GM10248 (cell line): ENCODE data around the gene TTLL4.
"Not testable (repeated sequence)": the region's sequence is repeated elsewhere in the genome, so short reads cannot be mapped to it uniquely, and the experiment has no call there.

Source experiments
- CTCF ChIA-PET: fragments of 300-600 bp; sonication (Branson Sonifier 250); formaldehyde crosslinking; extraction: SDS; loops from one replicate; lab custom pipeline; 2021; ENCODE audit warnings: antibody characterized with exemption; lab: Yijun Ruan, JAX
- POLR2A ChIA-PET: fragments of 350-650 bp; sonication (Branson Sonifier 250); formaldehyde crosslinking; extraction: SDS; loops from one replicate; lab custom pipeline; 2020; ENCODE audit warnings: antibody characterized with exemption; lab: Yijun Ruan, JAX
- DNase-seq: peaks from one replicate; pipeline ENCODE4 v3.0.0; 2012; ENCODE audit errors: extremely low spot score
- TF ChIP-seq, protein P1 (sequence below): IDR thresholded peaks from 2 replicates; pipeline ENCODE4 v1.5.1; 2012; ENCODE audit warnings: mild to moderate bottlenecking, low read depth; ENCODE audit errors: extremely low read depth, missing control alignments, control extremely low read depth

TTLL4 gene

DNA sequence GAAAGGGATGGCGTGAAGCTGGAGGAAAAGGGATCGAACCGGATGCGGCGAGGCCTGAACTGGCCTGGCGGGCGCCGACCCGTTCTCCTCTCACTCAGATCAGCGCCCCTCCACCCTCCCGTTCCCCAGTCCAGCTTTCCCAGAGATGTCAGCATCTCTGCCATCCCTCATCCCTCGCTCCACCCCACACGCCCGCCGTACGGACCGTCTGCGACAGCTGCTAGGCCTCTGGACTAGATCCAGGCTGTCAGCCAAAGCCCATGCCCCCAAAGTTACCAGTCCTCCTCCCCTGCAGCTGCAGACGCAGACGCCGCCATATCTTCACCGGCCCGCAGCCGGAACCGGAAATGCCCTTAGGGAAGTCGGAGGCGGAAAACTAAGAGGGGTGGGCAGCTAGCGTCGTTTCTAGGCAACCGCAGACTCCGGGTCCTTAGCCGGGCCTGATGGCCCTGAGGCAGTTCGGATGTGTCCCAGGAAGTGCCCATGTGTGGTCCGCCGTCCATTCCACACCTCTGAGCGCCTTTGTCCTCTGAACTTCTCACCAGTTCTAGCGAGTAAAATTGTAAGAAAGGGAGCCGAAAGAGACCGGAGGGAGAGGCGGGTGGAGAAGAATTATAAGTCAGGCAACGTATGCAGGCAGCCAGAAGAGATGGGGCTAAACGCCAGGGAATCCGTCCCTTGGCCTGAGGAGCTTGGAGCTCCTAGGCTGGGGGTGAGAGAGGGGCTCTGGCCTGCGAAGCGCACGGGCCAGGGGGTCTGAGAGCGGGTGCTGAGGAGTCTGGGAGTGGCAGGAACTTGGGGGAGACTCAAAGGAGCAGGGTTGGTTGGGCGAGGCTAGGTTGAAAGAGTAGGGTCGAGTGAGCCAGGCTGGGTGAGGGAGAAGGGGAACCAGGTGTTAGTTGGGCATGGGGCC lies 38.7 kb upstream of the TTLL4 start, which contains the start of the genes RNF25 and STK36:
RNF25 (minus strand) TSS at position 349 of the 913 bp plus-strand sequence; CDS start at position 317, 32 bp downstream.
STK36 (plus strand) TSS at position 433 of the 913 bp plus-strand sequence. CDS start 744 bp downstream, outside the sequence.
- POLR2A ChIA-PET: interaction anchor here (0.9 kb wide), 1 partner anchor 13 kb away, joined by 4 read pairs; the partner anchor contains the start of genes BCS1L and ZNF142
- TF ChIP-seq, protein P1, sequence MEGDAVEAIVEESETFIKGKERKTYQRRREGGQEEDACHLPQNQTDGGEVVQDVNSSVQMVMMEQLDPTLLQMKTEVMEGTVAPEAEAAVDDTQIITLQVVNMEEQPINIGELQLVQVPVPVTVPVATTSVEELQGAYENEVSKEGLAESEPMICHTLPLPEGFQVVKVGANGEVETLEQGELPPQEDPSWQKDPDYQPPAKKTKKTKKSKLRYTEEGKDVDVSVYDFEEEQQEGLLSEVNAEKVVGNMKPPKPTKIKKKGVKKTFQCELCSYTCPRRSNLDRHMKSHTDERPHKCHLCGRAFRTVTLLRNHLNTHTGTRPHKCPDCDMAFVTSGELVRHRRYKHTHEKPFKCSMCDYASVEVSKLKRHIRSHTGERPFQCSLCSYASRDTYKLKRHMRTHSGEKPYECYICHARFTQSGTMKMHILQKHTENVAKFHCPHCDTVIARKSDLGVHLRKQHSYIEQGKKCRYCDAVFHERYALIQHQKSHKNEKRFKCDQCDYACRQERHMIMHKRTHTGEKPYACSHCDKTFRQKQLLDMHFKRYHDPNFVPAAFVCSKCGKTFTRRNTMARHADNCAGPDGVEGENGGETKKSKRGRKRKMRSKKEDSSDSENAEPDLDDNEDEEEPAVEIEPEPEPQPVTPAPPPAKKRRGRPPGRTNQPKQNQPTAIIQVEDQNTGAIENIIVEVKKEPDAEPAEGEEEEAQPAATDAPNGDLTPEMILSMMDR: no peak
- CTCF ChIA-PET: interaction anchor here (0.6 to 7.6 kb wide), 10 partner anchors 12 to 399 kb away, joined by 3 to 69 read pairs (median 4); partner anchors contain the start of genes BCS1L, TTLL4 and ZNF142
- peak; percentile 91 for DNase-seq

DNA sequence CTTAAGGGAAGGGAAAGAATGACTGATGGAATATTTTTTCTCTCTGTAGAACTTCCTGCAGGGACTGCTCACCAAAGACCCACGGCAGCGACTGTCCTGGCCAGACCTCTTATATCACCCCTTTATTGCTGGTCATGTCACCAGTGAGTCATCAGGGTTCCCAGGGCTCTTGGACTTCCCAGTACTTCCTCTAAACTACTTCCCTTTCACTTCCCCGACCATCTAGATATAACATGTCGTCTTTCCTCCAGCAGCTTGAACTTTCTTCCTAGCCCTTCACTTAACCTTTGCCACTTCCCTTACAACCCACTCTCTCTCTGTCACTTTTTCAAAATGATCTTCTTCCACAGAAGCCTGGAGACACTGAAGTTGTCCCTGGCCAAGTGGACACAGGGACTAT lies 31.5 kb upstream of the TTLL4 start:
- CTCF ChIA-PET: interaction anchor here (0.6 to 1.5 kb wide), 4 partner anchors 21 to 214 kb away, joined by 3 to 4 read pairs (median 3); no protein-coding TSS in a partner anchor
- POLR2A ChIA-PET: no interaction called here
- no peak for DNase-seq
- TF ChIP-seq, protein P1: no peak

DNA sequence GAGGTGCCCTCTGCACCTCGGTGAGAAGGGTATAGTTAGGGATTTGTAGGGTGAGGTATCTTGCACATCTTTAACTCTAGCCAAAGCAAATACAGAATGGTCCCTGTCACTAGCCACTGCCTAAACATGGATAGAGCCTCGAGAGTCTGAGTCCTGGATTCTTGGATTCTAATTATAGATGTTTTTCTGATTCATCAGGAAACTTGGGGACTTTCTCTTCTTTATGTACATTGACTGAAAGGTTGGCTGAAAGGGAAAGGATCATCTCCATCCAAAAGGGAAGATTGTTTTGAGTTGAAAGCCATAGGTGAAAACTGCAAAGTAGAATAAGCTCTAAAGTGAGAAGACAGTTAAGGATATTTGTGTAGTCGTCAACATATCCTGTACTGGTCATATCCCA lies 30.6 kb upstream of the TTLL4 start:
- no peak for DNase-seq
- POLR2A ChIA-PET: no interaction called here
- TF ChIP-seq, protein P1: no peak
- CTCF ChIA-PET: interaction anchor here (1.0 to 1.5 kb wide), 3 partner anchors 22 to 215 kb away, joined by 3 to 4 read pairs (median 3); no protein-coding TSS in a partner anchor

DNA sequence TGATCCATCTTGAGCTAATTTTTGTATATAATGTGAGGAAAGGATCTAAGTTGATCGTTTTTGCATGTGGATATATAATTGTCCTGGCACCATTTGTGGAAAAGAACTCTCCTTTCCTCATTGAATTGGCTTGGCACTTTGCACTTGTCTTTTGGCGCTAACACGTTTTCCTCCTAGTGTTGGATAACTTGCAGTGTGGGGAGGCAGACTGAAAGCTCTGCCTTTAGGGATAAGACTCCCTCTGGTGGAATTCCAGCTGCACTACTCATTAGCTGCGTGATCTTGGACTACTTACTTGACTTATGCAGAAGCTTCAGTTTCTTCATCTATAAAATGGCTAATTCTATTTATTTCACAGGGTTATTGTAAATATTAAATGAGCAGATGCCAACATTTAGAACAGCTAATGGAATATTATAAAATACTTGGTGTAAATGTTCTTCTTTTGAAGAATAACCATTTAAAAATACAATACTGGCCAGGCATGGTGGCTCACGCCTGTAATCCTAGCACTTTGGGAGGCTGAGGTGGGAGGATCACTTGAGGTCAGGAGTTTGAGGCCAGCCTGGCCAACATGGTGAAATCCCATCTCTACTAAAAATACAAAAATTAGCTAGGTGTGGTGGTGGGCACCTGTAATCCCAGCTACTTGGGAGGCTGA lies 23.1 kb upstream of the TTLL4 start:
- CTCF ChIA-PET: interaction anchor here (0.6 to 2.2 kb wide), 20 partner anchors 10 to 417 kb away, joined by 3 to 29 read pairs (median 4); partner anchors contain the start of genes BCS1L, RNF25, STK36 and TTLL4
- DNase-seq: peak; percentile 44
- TF ChIP-seq, protein P1: peak; percentile 64
- POLR2A ChIA-PET: not testable (repeated sequence)

DNA sequence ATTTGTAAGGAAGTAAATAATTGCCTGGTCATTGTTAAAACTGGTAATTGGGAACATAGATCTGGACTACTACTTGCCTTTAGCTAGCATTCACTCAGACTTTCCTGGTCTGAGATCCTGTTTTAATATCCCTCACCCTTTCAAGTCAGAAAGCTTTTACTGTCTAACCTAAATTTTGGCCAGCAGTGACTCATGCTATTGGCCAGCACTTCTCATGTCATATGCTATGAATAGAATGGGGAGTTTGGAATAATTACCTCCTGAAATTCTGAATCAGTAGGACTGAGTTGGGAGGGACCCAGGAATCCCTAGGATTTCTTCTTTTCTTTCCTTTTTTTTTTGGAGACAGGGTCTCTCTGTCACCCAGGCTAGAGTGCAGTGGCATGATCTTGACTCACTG lies 19.4 kb upstream of the TTLL4 start:
- no peak for DNase-seq
- ChIA-PET CTCF (interaction anchor here (3.0 kb wide), 1 partner anchor 156 kb away, joined by 10 read pairs; no protein-coding TSS in a partner anchor), POLR2A (no interaction called here)
- TF ChIP-seq, protein P1: no peak

DNA sequence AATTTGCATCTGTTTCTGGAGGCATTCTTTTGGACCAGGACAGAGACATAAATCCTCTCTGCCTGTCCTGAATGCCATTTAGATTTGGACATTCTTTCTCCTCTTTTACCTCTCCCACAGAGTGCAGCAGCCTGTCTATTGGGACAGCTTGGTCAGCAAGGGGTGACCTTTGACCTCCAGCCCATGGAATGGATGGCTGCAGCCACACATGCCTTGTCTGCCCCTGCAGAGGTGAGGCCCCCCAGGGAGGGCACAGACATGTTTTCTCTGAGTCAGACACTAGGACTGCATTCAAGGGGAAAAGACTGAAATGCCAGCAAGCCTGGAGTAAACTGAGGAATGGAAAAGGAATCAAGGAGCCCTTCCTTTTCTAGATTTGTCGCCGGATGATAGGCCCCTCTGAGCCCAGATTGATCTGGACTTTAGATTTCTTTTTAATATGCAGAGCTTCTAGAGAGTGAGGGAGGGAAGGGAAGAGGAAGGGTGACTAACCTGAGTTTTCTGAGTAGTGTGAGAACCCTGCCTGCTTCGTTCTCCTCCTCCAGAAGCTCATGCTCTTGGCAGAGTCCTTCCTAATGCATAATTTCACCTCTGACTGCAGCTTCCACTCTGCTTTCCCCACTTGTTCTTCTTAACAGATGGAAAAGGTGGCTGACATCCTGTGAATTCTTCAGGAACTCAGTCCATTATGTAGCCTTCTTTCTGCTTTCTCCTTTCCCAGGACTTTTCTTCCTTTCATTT lies 16.1 kb upstream of the TTLL4 start:
- ChIA-PET CTCF (interaction anchor here (1.2 to 1.8 kb wide), 2 partner anchors 35 to 37 kb away, joined by 3 to 4 read pairs; partner anchors contain the start of genes BCS1L and ZNF142), POLR2A (no interaction called here)
- TF ChIP-seq, protein P1: no peak
- no peak for DNase-seq
